Measurements from ENCODE around the gene CDC7.

GRCh38 chr1:91555821-91556531, 55.3 kb downstream of the CDC7 start:
- TF ChIP-seq EP300 (IDR thresholded peaks at IDR 0.05) (no peak), POLR2A (IDR thresholded peaks at IDR 0.05; ENCODE audit: low read length) (no peak), RAD21 (conservative IDR thresholded peaks at IDR 0.05 in 1 of 2, IDR thresholded peaks at IDR 0.05 in 1 of 2) (no peak), HOXB5 (CRISPR knock-in tag; IDR thresholded peaks at IDR 0.05) (no peak), POLR2AphosphoS2 (conservative IDR thresholded peaks at IDR 0.05; ENCODE audit: low read length) (no peak)
- TF ChIP-seq, protein P1, sequence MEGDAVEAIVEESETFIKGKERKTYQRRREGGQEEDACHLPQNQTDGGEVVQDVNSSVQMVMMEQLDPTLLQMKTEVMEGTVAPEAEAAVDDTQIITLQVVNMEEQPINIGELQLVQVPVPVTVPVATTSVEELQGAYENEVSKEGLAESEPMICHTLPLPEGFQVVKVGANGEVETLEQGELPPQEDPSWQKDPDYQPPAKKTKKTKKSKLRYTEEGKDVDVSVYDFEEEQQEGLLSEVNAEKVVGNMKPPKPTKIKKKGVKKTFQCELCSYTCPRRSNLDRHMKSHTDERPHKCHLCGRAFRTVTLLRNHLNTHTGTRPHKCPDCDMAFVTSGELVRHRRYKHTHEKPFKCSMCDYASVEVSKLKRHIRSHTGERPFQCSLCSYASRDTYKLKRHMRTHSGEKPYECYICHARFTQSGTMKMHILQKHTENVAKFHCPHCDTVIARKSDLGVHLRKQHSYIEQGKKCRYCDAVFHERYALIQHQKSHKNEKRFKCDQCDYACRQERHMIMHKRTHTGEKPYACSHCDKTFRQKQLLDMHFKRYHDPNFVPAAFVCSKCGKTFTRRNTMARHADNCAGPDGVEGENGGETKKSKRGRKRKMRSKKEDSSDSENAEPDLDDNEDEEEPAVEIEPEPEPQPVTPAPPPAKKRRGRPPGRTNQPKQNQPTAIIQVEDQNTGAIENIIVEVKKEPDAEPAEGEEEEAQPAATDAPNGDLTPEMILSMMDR (IDR thresholded peaks at IDR 0.05): no peak

Data from A549 (cell line).